SK-N-DZ (cell line): ENCODE results near the gene AKR1E2.

ENCODE experiments used
- DNase-seq: peaks from one replicate; pipeline ENCODE4 v3.0.0-alpha.2; 2015; ENCODE audit warnings: low spot score

The AKR1E2 gene

DNA sequence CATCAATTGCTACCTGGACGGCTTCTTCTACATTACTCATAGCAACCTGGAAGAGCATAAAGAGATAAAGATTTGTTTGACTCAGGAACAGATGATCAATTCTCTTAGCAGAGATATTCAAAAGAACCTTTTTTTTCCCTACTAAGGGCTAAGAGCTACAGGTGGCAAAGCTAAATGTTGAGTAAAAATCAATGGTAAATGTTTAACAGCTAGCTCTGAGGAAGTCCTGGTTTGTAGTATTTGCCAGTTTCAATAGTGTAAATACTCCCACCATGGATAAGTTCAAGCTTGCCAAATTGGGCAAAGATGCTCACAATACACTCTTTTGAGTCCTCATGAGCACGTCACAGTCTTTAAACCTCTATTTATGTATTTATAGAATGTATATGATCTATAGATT, 64.0 kb downstream of the AKR1E2 start:
- no peak for DNase-seq

DNA sequence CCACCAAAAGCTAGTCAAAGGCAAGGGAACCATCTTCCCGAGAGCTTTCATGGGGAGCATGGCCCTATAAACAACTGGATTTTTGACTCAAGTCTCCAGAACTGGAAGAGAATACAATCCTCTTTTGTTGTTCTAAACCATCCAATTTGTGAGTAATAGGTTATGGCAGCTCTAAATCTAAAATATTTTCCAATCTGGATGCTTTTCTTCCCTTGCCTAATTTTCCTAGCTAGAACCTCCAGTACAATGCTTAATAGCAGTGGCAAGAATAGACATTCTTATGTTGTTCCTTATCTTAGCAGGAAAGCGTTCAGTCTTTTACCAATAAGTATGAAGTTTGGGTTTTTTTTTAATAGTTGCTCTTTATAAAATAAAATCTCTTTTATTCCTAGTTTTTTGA, 66.7 kb downstream of the AKR1E2 start:
- no peak for DNase-seq

DNA sequence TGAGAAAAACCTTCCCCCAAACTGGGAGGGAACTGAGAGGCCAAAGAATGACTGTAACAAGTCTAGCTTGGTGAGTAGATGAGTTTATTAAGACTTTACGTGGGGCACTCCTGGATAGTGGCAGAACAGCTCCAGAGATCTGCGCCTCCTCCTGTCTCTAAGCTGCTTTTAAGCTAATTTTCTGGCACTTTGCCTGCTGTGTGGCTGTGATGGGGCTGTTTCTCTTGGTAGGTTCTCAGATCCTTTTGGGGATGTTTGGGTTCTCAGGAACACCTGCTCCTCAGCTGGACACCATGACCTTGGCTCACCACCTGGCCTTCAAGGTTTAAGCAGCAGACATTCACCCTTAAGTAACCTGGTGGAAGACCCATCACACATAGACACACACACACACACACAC, 68.3 kb downstream of the AKR1E2 start:
- DNase-seq, result no peak
